GM12878 (cell line): ENCODE results near the gene MEGF6. TPM values are rescaled to one million over a fixed set of nuclear protein-coding genes. Genes with fewer than 3 reads are reported as not detected.

ENCODE experiments used
- ATAC-seq: fragments of 200-7000 bp; cut with Tn5 transposase; 3 replicates; pipeline ENCODE4 v1.9.1; 2020; ENCODE audit warnings: mild to moderate bottlenecking, moderate library complexity
- BruUV-seq: library from RNA; stranded (reverse); fragments of 400-500 nt; replicated peaks from 2 replicates; lab custom pipeline; 2021; lab: Mats Ljungman, UMichigan
- CTCF ChIA-PET: fragments of 300-600 bp; sonication (Branson Sonifier 250); formaldehyde crosslinking; extraction: SDS; loops from one replicate; lab custom pipeline; 2021; ENCODE audit warnings: inconsistent platforms; lab: Yijun Ruan, JAX
- POLR2A ChIA-PET: fragments of 350-600 bp; formaldehyde crosslinking; extraction: SDS; loops from one replicate; lab custom pipeline; 2021; ENCODE audit warnings: inconsistent platforms; lab: Charles Lee
- RAD21 ChIA-PET: fragments of 300-600 bp; sonication (Branson Sonifier 250); formaldehyde crosslinking; loops from one replicate; lab custom pipeline; 2023; ENCODE audit warnings: antibody characterized with exemption; ENCODE audit not compliant: unreplicated experiment; lab: Charles Lee
- SMC1A ChIA-PET: fragments of 300-600 bp; sonication (Branson Sonifier 250); formaldehyde crosslinking; loops from one replicate; lab custom pipeline; 2023; ENCODE audit not compliant: unreplicated experiment, uncharacterized antibody; lab: Charles Lee
- DNase-seq: peaks from one replicate; pipeline ENCODE4 v3.0.0-alpha.2; 2011; ENCODE audit warnings: low read depth, low spot score
- FAIRE-seq: peaks from 3 replicates; lab custom pipeline; 2011; peaks lifted over from hg19 to GRCh38; lab: Jason Lieb, UNC
- H2AFZ ChIP-seq: 2 replicates; pipeline ENCODE4 v1.6.0; 2011; ENCODE audit warnings: low read depth, low read length, control low read depth; ENCODE audit not compliant: control insufficient read depth
- H3K27ac ChIP-seq: 2 replicates; pipeline ENCODE4 v1.5.1; 2011; ENCODE audit warnings: control low read depth; ENCODE audit not compliant: control insufficient read depth, insufficient read depth
- H3K27me3 ChIP-seq, 2 experiments: replicated peaks in 1 of 2; 2 replicates each; pipeline versions ENCODE4 v1.6.0 to v1.6.1; 2011; ENCODE audit warnings: low read length in 1 of 2; ENCODE audit not compliant: control insufficient read depth in 2 of 2, insufficient read depth in 2 of 2
- H3K36me3 ChIP-seq, 2 experiments: 2 replicates each; pipeline ENCODE4 v1.5.1; 2011; ENCODE audit warnings: low read length in 1 of 2; ENCODE audit not compliant: control insufficient read depth in 2 of 2, insufficient read depth in 2 of 2
- H3K4me1 ChIP-seq: 2 replicates; pipeline ENCODE4 v1.6.1; 2011; ENCODE audit warnings: mild to moderate bottlenecking, low read length, moderate library complexity, mixed read lengths; ENCODE audit not compliant: control insufficient read depth, insufficient read depth
- H3K4me2 ChIP-seq: 2 replicates; pipeline ENCODE4 v1.6.0; 2011; ENCODE audit warnings: control low read depth; ENCODE audit not compliant: control insufficient read depth, insufficient read depth
- H3K4me3 ChIP-seq: fragments of 200-600 bp; sonication (generic); 2 replicates; pipeline ENCODE4 v1.5.1; 2016
- H3K79me2 ChIP-seq: 2 replicates; pipeline ENCODE4 v1.6.0; 2011; ENCODE audit warnings: low read length; ENCODE audit not compliant: control insufficient read depth, insufficient read depth
- H3K9ac ChIP-seq: 2 replicates; pipeline ENCODE4 v1.8.0; 2011; ENCODE audit warnings: low read length, control low read depth, mixed read lengths; ENCODE audit not compliant: control insufficient read depth, insufficient read depth
- H3K9me3 ChIP-seq: replicated peaks from 3 replicates; pipeline ENCODE4 v1.5.1; 2011; ENCODE audit warnings: mild to moderate bottlenecking, low read length; ENCODE audit not compliant: control insufficient read depth, insufficient read depth
- H4K20me1 ChIP-seq: 2 replicates; pipeline ENCODE4 v1.6.0; 2011; ENCODE audit not compliant: control insufficient read depth, insufficient read depth
- CBX3 ChIP-seq: fragments of 200-600 bp; sonication (generic); IDR thresholded peaks from 2 replicates; pipeline ENCODE4 v1.6.1; 2016; ENCODE audit warnings: low read depth, borderline replicate concordance
- IKZF1 ChIP-seq: fragments of 450-650 bp; conservative IDR thresholded peaks from 2 replicates; pipeline ENCODE4 v1.6.1; 2017; ENCODE audit warnings: antibody characterized with exemption, mild to moderate bottlenecking
- MLLT1 ChIP-seq: fragments of 450-650 bp; IDR thresholded peaks from 2 replicates; pipeline ENCODE4 v1.6.1; 2016; ENCODE audit warnings: mild to moderate bottlenecking
- NR2F1 ChIP-seq: fragments of 450-650 bp; conservative IDR thresholded peaks from 2 replicates; pipeline ENCODE4 v1.6.1; 2017; ENCODE audit warnings: mild to moderate bottlenecking
- PKNOX1 ChIP-seq: fragments of 450-650 bp; IDR thresholded peaks from 2 replicates; pipeline ENCODE4 v1.6.1; 2016; ENCODE audit warnings: mild to moderate bottlenecking
- SUPT20H ChIP-seq: IDR thresholded peaks from 2 replicates; pipeline ENCODE4 v1.6.1; 2011; ENCODE audit warnings: low read depth, mild to moderate bottlenecking, low read length, moderate library complexity, borderline replicate concordance; ENCODE audit not compliant: control insufficient read depth
- ZBTB4 ChIP-seq: fragments of 450-650 bp; formaldehyde crosslinking; IDR thresholded peaks from 2 replicates; pipeline ENCODE4 v1.4.0; 2022; ENCODE audit warnings: mild to moderate bottlenecking, moderate library complexity
- WGBS: methylation state at CpG from one replicate; pipeline ENCODE4 v1.1.6; 2016; ENCODE audit warnings: low lambda C conversion rate; ENCODE audit not compliant: insufficient replicate concordance, insufficient coverage; ENCODE audit errors: missing lambda C conversion rate; 5-methylcytosine and 5-hydroxymethylcytosine counted together
- in situ Hi-C: fragments of 300-500 bp; cut with MboI; formaldehyde crosslinking; loops from 9 replicates; pipeline ENCODE4 v1.14.3; 2018; ENCODE audit warnings: mixed read lengths
- intact Hi-C: fragments of 100-400 bp; cut with micrococcal nuclease; formaldehyde crosslinking; loops from one replicate; pipeline ENCODE4 v1.14.2; 2022; ENCODE audit not compliant: unreplicated experiment
- polyA plus RNA-seq, 11 experiments: library from polyadenylated mRNA; depleted of rRNA in 4 of 11; unstranded in 6 of 11; stranded (reverse) in 5 of 11; fragments of >200 nt; fragmentation: Nextera tagmentation in 4 of 11; fragmentation: Illumina TruSeq in 1 of 11; extraction: Ambion mirVana in 4 of 11; extraction: Trizol in 1 of 11; gene quantifications; 1 replicate in 1 of 11; 2 replicates in 10 of 11; pipeline versions ENCODE4 v1.2.1 to v1.2.3, GENCODE V29; 2011 to 2016; ENCODE audit warnings: inconsistent platforms in 2 of 11, missing spikeins in 2 of 11, low read depth in 1 of 11
- total RNA-seq, 4 experiments: library from RNA; depleted of rRNA in 3 of 4; stranded (reverse); fragments of >200 nt in 3 of 4; fragmentation: Illumina TruSeq in 1 of 4; extraction: Trizol in 1 of 4; gene quantifications; 2 replicates each; pipeline versions ENCODE4 v1.2.1 to v1.2.3, GENCODE V29; 2013 to 2021

Gene MEGF6
- total and polyA plus RNA-seq, 10 of the 15 experiments (the other 5 are each of a cell fraction or from before 2014, with no cell fraction given), result 0.03 to 0.41 TPM; not detected in 8

GRCh38 chr1:3656450-3657095 lies 45.3 kb upstream of the MEGF6 start (continued):
- TF ChIP-seq ZBTB4 (CRISPR knock-in tag), result no peak

- SMC1A ChIA-PET, result interaction anchor here (5.8 to 7.7 kb wide), 3 partner anchors 12 to 22 kb away, joined by 53 to 117 read pairs (median 65); no protein-coding TSS in a partner anchor
- Histone ChIP-seq H3K27ac (peak overlapping the region; percentile 93), H3K4me1 (peaks cover 42% of the 10 kb centered on the region), H3K4me3 (peak overlapping the region; percentile 82), H3K27me3 (no peaks in the 10 kb centered on the region), H3K4me2 (peak overlapping the region; percentile 75), H3K36me3 (peaks cover 0 to 2% of the 10 kb centered on the region in 2 experiments; a peak in 2 of 4 replicates), H3K79me2 (peaks cover 81% of the 10 kb centered on the region), H4K20me1 (no peaks in the 10 kb centered on the region), H3K9ac (peak overlapping the region; percentile 65), H3K9me3 (no peaks in the 10 kb centered on the region), H2AFZ (no peak overlapping the region)
- DNase-seq (no peak), FAIRE-seq (no peak), ATAC-seq (no peak)
- in situ Hi-C loops (no loop called here), intact Hi-C loops (no loop called here)
- CTCF ChIA-PET, result interaction anchor here (0.8 to 7.7 kb wide), 9 partner anchors 10 to 66 kb away, joined by 3 to 91 read pairs (median 4); no protein-coding TSS in a partner anchor
- POLR2A ChIA-PET, result interaction anchor here (3.7 to 11.3 kb wide), 3 partner anchors 12 to 23 kb away, joined by 49 to 184 read pairs (median 65); no protein-coding TSS in a partner anchor
- WGBS, result 77% methylated on average over 22 of the region's 22 CpGs
- BruUV-seq, result no TSS peak
- RAD21 ChIA-PET, result interaction anchor here (0.6 to 6.3 kb wide), 6 partner anchors 11 to 69 kb away, joined by 3 to 117 read pairs (median 30); no protein-coding TSS in a partner anchor
- TF ChIP-seq NR2F1 (0 out of 2 replicates have a peak, but pooled peaks have one; percentile 11), CBX3 (no peak), PKNOX1 (no peak), MLLT1 (peak; percentile 82), SUPT20H (no peak), IKZF1 (0 out of 2 replicates have a peak, but pooled peaks have one; percentile 12)
These were observed 43.4 kb upstream of the MEGF6 start for GRCh38 chr1:3654549-3655281.
